GM23338 (cell line): ENCODE data around the gene DOCK2.

Source experiments
- CREB1 ChIP-seq: fragments of 250-450 bp; sonication (Bioruptor Pico); IDR thresholded peaks from 2 replicates; pipeline ENCODE4 v1.5.0; 2020; ENCODE audit warnings: low read depth, mild to moderate bottlenecking, moderate library complexity
- CTCF ChIP-seq, 2 experiments: fragments of 200-600 bp in 1 of 2; sonication (generic) in 1 of 2; conservative IDR thresholded peaks; 2 replicates each; pipeline versions ENCODE4 v1.5.1 to v1.6.1; 2016 to 2017; ENCODE audit warnings: antibody characterized with exemption in 2 of 2, low read depth in 2 of 2, mild to moderate bottlenecking in 2 of 2, moderate library complexity in 1 of 2
- EZH2 ChIP-seq: fragments of 200-600 bp; sonication (generic); IDR thresholded peaks from one replicate; pipeline ENCODE4 v1.8.0; 2017; ENCODE audit warnings: antibody characterized with exemption, mild to moderate bottlenecking, low read depth; ENCODE audit not compliant: unreplicated experiment
- EZH2phosphoT487 ChIP-seq: fragments of 200-600 bp; sonication (generic); IDR thresholded peaks from one replicate; pipeline ENCODE4 v1.8.1; 2018; ENCODE audit warnings: antibody characterized with exemption; ENCODE audit not compliant: unreplicated experiment
- JUNB ChIP-seq: IDR thresholded peaks from one replicate; pipeline ENCODE4 v1.6.1; 2016; ENCODE audit warnings: antibody characterized with exemption; ENCODE audit not compliant: unreplicated experiment
- NANOG ChIP-seq: IDR thresholded peaks from 2 replicates; pipeline ENCODE4 v1.6.1; 2016; ENCODE audit warnings: antibody characterized with exemption, borderline replicate concordance
- POLR2AphosphoS5 ChIP-seq: IDR thresholded peaks from 2 replicates; pipeline ENCODE4 v1.6.1; 2016; ENCODE audit warnings: antibody characterized with exemption, low read depth
- REST ChIP-seq: IDR thresholded peaks from one replicate; pipeline ENCODE4 v1.6.1; 2018; ENCODE audit warnings: antibody characterized with exemption; ENCODE audit not compliant: unreplicated experiment
- STAT1 ChIP-seq: IDR thresholded peaks from one replicate; pipeline ENCODE4 v1.6.1; 2016; ENCODE audit warnings: antibody characterized with exemption; ENCODE audit not compliant: unreplicated experiment
- ZNF114 ChIP-seq: fragments of 250-450 bp; sonication (Bioruptor Pico); IDR thresholded peaks from 2 replicates; pipeline ENCODE4 v1.5.0; 2020; ENCODE audit warnings: mild to moderate bottlenecking, moderate library complexity
- ZNF331 ChIP-seq: fragments of 250-450 bp; sonication (Bioruptor Pico); IDR thresholded peaks from 2 replicates; pipeline ENCODE4 v1.5.0; 2020; ENCODE audit warnings: low read depth, mild to moderate bottlenecking, moderate library complexity
- TF ChIP-seq, protein P1 (sequence below): IDR thresholded peaks from 2 replicates; pipeline ENCODE4 v1.6.1; 2016; ENCODE audit warnings: antibody characterized with exemption

GRCh38 chr5:170078458-170078857 is 441.4 kb downstream of the DOCK2 start:
- TF ChIP-seq ZNF114 (CRISPR knock-in tag) (no peak), CTCF (conservative IDR thresholded peaks at IDR 0.05; ENCODE audit: low read depth in 2 of 2) (no peak), CREB1 (CRISPR knock-in tag) (no peak), EZH2 (no peak), POLR2AphosphoS5 (no peak), REST (no peak), EZH2phosphoT487 (no peak), JUNB (no peak), ZNF331 (CRISPR knock-in tag) (no peak), STAT1 (no peak), NANOG (no peak)
- TF ChIP-seq, protein P1, sequence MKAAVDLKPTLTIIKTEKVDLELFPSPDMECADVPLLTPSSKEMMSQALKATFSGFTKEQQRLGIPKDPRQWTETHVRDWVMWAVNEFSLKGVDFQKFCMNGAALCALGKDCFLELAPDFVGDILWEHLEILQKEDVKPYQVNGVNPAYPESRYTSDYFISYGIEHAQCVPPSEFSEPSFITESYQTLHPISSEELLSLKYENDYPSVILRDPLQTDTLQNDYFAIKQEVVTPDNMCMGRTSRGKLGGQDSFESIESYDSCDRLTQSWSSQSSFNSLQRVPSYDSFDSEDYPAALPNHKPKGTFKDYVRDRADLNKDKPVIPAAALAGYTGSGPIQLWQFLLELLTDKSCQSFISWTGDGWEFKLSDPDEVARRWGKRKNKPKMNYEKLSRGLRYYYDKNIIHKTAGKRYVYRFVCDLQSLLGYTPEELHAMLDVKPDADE: no peak
